Neural cell (in vitro differentiated cells): ENCODE measurements around the gene CCDC33. TPM values are rescaled to one million over a fixed set of nuclear protein-coding genes. Genes with fewer than 3 reads are reported as not detected.

ENCODE experiments used
- H2AFZ ChIP-seq: fragments of 200-600, 300-800 bp; sonication (generic), shearing (Covaris generic); 2 replicates; pipeline ENCODE4 v1.6.0; 2014; ENCODE audit warnings: low read depth, mild to moderate bottlenecking, antibody characterized with exemption, low read length, moderate library complexity
- H3F3A ChIP-seq: fragments of 200-600 bp; shearing (Covaris generic); 2 replicates; pipeline ENCODE4 v1.6.1; 2016; ENCODE audit warnings: mild to moderate bottlenecking, moderate library complexity, mixed read lengths, antibody characterized with exemption, low read length; ENCODE audit not compliant: insufficient read depth, poor library complexity, severe bottlenecking
- H3K27ac ChIP-seq: fragments of 200-600, 300-800 bp; sonication (generic), shearing (Covaris generic); 2 replicates; pipeline ENCODE4 v1.5.1; 2014; ENCODE audit warnings: mild to moderate bottlenecking, low read length, moderate library complexity
- H3K27me3 ChIP-seq: fragments of 300-800, 200-600 bp; sonication (generic), shearing (Covaris generic); 2 replicates; pipeline ENCODE4 v1.6.0; 2014; ENCODE audit warnings: mild to moderate bottlenecking, low read depth, low read length, moderate library complexity; ENCODE audit not compliant: insufficient read depth
- H3K36me3 ChIP-seq: fragments of 300-800, 200-600 bp; sonication (generic), shearing (Covaris generic); 2 replicates; pipeline ENCODE4 v1.5.1; 2014; ENCODE audit warnings: mild to moderate bottlenecking, antibody characterized with exemption, low read length, moderate library complexity; ENCODE audit not compliant: insufficient read depth
- H3K4me2 ChIP-seq: fragments of 300-800, 200-600 bp; sonication (generic), shearing (Covaris generic); 2 replicates; pipeline ENCODE4 v1.6.0; 2014; ENCODE audit warnings: mild to moderate bottlenecking, low read length
- H3K4me3 ChIP-seq: fragments of 300-800, 200-600 bp; sonication (generic), shearing (Covaris generic); 2 replicates; pipeline ENCODE4 v1.5.1; 2014; ENCODE audit warnings: mild to moderate bottlenecking, low read length, moderate library complexity
- H3K79me2 ChIP-seq: fragments of 200-600 bp; shearing (Covaris generic); replicated peaks from 2 replicates; pipeline ENCODE4 v1.6.0; 2014; ENCODE audit warnings: mild to moderate bottlenecking, low read length, moderate library complexity; ENCODE audit not compliant: insufficient read depth
- H3K9ac ChIP-seq: fragments of 300-800, 200-600 bp; sonication (generic), shearing (Covaris generic); 2 replicates; pipeline ENCODE4 v1.6.1; 2016; ENCODE audit warnings: mild to moderate bottlenecking, low read length, mixed read lengths
- H3K9me2 ChIP-seq: fragments of 200-600 bp; shearing (Covaris generic); 2 replicates; pipeline ENCODE4 v1.6.1; 2016; ENCODE audit warnings: mild to moderate bottlenecking, low read length, mixed read lengths; ENCODE audit not compliant: insufficient read depth
- H3K9me3 ChIP-seq: fragments of 200-600, 300-800 bp; sonication (generic), shearing (Covaris generic); 2 replicates; pipeline ENCODE4 v1.6.1; 2016; ENCODE audit warnings: mild to moderate bottlenecking, mixed run types, low read length, moderate library complexity, mixed read lengths
- H4K20me1 ChIP-seq: fragments of 200-600 bp; shearing (Covaris generic); 2 replicates; pipeline ENCODE4 v1.6.1; 2016; ENCODE audit warnings: mild to moderate bottlenecking, mixed run types; ENCODE audit not compliant: insufficient read depth
- CTCF ChIP-seq: fragments of 450-650 bp; IDR thresholded peaks from 2 replicates; pipeline ENCODE4 v1.5.1; 2014; ENCODE audit warnings: antibody characterized with exemption, mild to moderate bottlenecking, moderate library complexity; ENCODE audit not compliant: poor library complexity, severe bottlenecking
- EP300 ChIP-seq: fragments of 450-650 bp; conservative IDR thresholded peaks from 2 replicates; pipeline ENCODE4 v1.6.1; 2014; ENCODE audit warnings: antibody characterized with exemption, mild to moderate bottlenecking, moderate library complexity; ENCODE audit not compliant: poor library complexity, severe bottlenecking
- EZH2 ChIP-seq: fragments of 200-600, 300-800 bp; shearing (Covaris generic), sonication (generic); IDR thresholded peaks from 2 replicates; pipeline ENCODE4 v1.6.1; 2014; ENCODE audit warnings: antibody characterized with exemption, low read length, borderline replicate concordance, mild to moderate bottlenecking; ENCODE audit not compliant: insufficient read depth, poor library complexity, severe bottlenecking
- MXI1 ChIP-seq: fragments of 450-650 bp; conservative IDR thresholded peaks from 2 replicates; pipeline ENCODE4 v1.6.1; 2014; ENCODE audit warnings: antibody characterized with exemption, mild to moderate bottlenecking; ENCODE audit not compliant: poor library complexity, severe bottlenecking
- POLR2AphosphoS5 ChIP-seq: IDR thresholded peaks from 2 replicates; pipeline ENCODE4 v1.6.1; 2012
- RAD21 ChIP-seq: fragments of 450-650 bp; conservative IDR thresholded peaks from 2 replicates; pipeline ENCODE4 v1.6.1; 2014; ENCODE audit warnings: antibody characterized with exemption, mild to moderate bottlenecking, moderate library complexity
- SMC3 ChIP-seq: fragments of 450-650 bp; conservative IDR thresholded peaks from 2 replicates; pipeline ENCODE4 v1.6.1; 2014; ENCODE audit warnings: antibody characterized with exemption, mild to moderate bottlenecking, moderate library complexity; ENCODE audit not compliant: poor library complexity
- TAF1 ChIP-seq: IDR thresholded peaks from 2 replicates; pipeline ENCODE4 v1.6.1; 2012; ENCODE audit warnings: low read depth
- polyA plus RNA-seq: library from polyadenylated mRNA; depleted of rRNA; stranded (reverse); fragments of >200 nt; gene quantifications from 2 replicates; pipeline ENCODE4 v1.2.3, GENCODE V29; 2014
- TF ChIP-seq, protein P1 (sequence below): IDR thresholded peaks from 2 replicates; pipeline ENCODE4 v1.6.1; 2012; ENCODE audit warnings: borderline replicate concordance

The CCDC33 gene
- polyA plus RNA-seq, 1 donor from 2014 or later = 1.4 TPM

GRCh38 chr15:74364936-74365597 is 128.9 kb downstream of the CCDC33 start:
- Histone ChIP-seq H3K4me3 (no peak overlapping the region), H3K27me3 (peaks cover 19% of the 10 kb centered on the region), H3K27ac (no peak overlapping the region), H3K4me2 (no peak overlapping the region), H3K36me3 (no peaks in the 10 kb centered on the region), H3F3A (no peaks in the 10 kb centered on the region), H2AFZ (no peak overlapping the region), H4K20me1 (no peaks in the 10 kb centered on the region), H3K9me3 (no peaks in the 10 kb centered on the region), H3K9ac (no peak overlapping the region), H3K79me2 (no peaks in the 10 kb centered on the region), H3K9me2 (no peaks in the 10 kb centered on the region)
- TF ChIP-seq EZH2 (no peak), MXI1 (no peak), SMC3 (no peak), CTCF (no peak), RAD21 (no peak), EP300 (no peak), POLR2AphosphoS5 (no peak), TAF1 (no peak)
- TF ChIP-seq, protein P1, sequence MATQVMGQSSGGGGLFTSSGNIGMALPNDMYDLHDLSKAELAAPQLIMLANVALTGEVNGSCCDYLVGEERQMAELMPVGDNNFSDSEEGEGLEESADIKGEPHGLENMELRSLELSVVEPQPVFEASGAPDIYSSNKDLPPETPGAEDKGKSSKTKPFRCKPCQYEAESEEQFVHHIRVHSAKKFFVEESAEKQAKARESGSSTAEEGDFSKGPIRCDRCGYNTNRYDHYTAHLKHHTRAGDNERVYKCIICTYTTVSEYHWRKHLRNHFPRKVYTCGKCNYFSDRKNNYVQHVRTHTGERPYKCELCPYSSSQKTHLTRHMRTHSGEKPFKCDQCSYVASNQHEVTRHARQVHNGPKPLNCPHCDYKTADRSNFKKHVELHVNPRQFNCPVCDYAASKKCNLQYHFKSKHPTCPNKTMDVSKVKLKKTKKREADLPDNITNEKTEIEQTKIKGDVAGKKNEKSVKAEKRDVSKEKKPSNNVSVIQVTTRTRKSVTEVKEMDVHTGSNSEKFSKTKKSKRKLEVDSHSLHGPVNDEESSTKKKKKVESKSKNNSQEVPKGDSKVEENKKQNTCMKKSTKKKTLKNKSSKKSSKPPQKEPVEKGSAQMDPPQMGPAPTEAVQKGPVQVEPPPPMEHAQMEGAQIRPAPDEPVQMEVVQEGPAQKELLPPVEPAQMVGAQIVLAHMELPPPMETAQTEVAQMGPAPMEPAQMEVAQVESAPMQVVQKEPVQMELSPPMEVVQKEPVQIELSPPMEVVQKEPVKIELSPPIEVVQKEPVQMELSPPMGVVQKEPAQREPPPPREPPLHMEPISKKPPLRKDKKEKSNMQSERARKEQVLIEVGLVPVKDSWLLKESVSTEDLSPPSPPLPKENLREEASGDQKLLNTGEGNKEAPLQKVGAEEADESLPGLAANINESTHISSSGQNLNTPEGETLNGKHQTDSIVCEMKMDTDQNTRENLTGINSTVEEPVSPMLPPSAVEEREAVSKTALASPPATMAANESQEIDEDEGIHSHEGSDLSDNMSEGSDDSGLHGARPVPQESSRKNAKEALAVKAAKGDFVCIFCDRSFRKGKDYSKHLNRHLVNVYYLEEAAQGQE = no peak

DNA sequence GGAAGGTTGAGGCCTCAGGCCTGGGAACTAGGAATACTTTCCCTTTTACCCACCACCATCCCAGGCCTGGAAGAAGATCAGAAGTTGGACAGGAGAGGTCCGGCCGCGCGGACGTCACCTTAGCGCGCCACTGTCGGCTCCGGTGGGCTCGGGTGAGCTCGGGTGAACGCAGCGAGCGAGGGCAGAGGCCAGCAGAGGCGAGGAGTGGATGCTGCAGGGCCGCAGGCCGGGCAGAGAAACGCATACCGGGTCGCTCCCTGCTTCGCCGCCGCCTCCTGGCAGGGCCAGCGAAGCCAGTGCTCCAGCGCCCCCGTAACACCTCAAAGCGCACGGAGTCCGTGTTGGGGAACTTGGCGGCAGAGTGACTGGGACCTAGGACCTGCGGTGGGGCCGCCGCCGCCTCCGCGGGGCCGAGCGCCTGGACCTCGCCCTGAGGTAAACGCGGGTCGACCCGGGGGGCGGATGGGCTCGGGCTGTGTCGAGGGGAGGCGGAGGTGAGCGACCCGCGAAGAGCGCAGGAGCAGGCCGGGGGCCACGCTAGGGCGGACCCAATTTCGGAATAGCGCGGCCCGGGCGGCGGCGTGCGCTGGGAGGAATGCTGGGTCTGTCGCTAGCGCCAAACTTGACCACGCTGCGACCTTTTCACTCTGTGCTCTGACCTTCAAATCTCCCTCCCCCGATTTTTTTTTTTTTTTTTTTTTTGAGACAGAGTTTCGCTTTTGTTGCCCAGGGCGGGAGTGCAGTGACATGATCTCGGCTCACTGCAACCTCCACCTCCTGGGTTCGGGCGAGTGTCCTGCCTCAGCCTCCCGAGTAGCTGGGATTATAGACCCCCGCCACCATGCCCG is 129.7 kb downstream of the CCDC33 start:
- Histone ChIP-seq H3K36me3 (no peaks in the 10 kb centered on the region), H3K27me3 (peaks cover 19% of the 10 kb centered on the region), H3K9ac (no peak overlapping the region), H3K79me2 (no peaks in the 10 kb centered on the region), H4K20me1 (no peaks in the 10 kb centered on the region), H3K4me2 (no peak overlapping the region), H3K9me2 (no peaks in the 10 kb centered on the region), H3K27ac (no peak overlapping the region), H3K9me3 (no peaks in the 10 kb centered on the region), H3F3A (no peaks in the 10 kb centered on the region), H3K4me3 (peak overlapping the region; percentile 43), H2AFZ (no peak overlapping the region)
- TF ChIP-seq MXI1 (no peak), SMC3 (no peak), POLR2AphosphoS5 (no peak), EZH2 (no peak), CTCF (no peak), TAF1 (no peak), RAD21 (no peak)
- TF ChIP-seq, protein P1 = no peak
